Measurements from ENCODE around the gene NCK2. TPM values are rescaled to one million over a fixed set of nuclear protein-coding genes. Genes with fewer than 3 reads are reported as not detected.

Gene NCK2
- total RNA-seq, 1 experiment from 2014 or later, result 49.2 TPM

DNA sequence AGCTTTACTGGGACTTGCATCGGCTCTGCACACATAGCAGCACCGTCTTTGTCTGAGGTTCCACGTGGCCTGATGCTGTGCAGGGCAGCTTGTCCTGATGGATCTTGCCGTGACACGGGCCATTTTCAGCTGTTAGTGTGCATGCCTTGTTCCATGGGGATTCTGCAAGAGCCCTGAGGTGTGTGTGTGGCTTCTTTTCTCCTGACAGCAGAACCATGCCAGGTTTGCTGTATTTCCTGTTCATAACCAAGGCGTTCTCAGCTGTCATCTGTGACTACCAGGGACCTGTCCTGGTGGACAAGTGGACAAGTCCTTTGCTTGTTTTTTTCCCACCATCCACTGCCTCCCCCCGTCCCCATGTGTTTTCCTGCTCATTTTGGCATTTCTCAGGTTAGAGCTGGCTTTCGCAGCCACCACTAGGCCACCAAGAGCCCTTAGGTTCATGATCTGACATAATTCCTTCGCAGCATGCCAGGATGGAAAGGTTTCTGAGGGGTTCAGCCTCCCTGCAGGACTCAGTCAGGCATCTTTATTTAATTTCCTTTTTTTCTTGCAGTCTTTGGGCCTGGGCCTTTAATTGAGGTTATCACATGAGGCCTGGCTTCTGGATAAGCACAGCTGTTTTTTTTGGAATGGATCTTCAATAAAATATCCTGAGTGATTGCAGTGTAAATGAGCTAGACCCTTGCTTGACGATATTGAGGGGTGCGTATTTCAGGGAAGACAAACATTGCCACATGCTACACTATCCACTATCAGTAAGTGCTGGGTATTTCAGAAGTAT is 139.4 kb downstream of the NCK2 start:
- no peak overlapping the region for H2BK120ac ChIP-seq (ENCODE audit: low read depth, low read length, poor library complexity, severe bottlenecking)
- no peaks in the 10 kb centered on the region for H3K4me1 ChIP-seq (ENCODE audit: insufficient read depth, low read length)
- Mint-ChIP-seq H3K4me3 (no peak overlapping the region), H3K27ac (no peak overlapping the region), H3K4me1 (peaks cover 23 to 30% of the 10 kb centered on the region in 2 experiments), H3K9me3 (peaks cover 9 to 10% of the 10 kb centered on the region in 2 experiments), H3K27me3 (ENCODE audit: low read depth) (no peaks in the 10 kb centered on the region), H3K36me3 (ENCODE audit: insufficient read depth in 1 of 3, low read depth in 3 of 3) (peaks cover 12 to 37% (median 16%) of the 10 kb centered on the region in 3 experiments)
- no CpG with 5 or more reads among the region's 11 CpGs for WGBS (ENCODE audit: extremely low coverage, insufficient read length, low lambda C conversion rate)
- no peak overlapping the region for H3K9ac ChIP-seq (ENCODE audit: extremely low read depth, insufficient read length, low read length)
- H3K18ac ChIP-seq (ENCODE audit: insufficient read length, low read depth, low read length), result no peak overlapping the region
- H2BK20ac ChIP-seq (ENCODE audit: low read depth, low read length, poor library complexity, severe bottlenecking), result no peak overlapping the region
- H2BK15ac ChIP-seq (ENCODE audit: low read depth, low read length), result no peak overlapping the region
- H3K14ac ChIP-seq (ENCODE audit: insufficient read depth, low read length), result no peak overlapping the region
- no peaks in the 10 kb centered on the region for H3K23me2 ChIP-seq (ENCODE audit: insufficient read length, low read depth, low read length, poor library complexity, severe bottlenecking)
- H4K91ac ChIP-seq (ENCODE audit: insufficient read length, low read depth, low read length), result no peak overlapping the region
- no peak overlapping the region for H4K8ac ChIP-seq (replicated peaks; ENCODE audit: insufficient read length, low read depth, low read length)
- H3K27me3 ChIP-seq (ENCODE audit: insufficient read depth, low read length), result no peaks in the 10 kb centered on the region
- H3K4me2 ChIP-seq (ENCODE audit: insufficient read depth, insufficient read length, low read length), result no peak overlapping the region
- no peak overlapping the region for H3K56ac ChIP-seq (ENCODE audit: insufficient read length, low read depth, low read length)
- H3K4ac ChIP-seq (ENCODE audit: low read depth, low read length), result no peak overlapping the region
- DNase-seq, result no peak
- peaks cover 9% of the 10 kb centered on the region for H3K9me3 ChIP-seq (ENCODE audit: control insufficient read depth, low read depth, low read length)
- H3T11ph ChIP-seq (ENCODE audit: low read length), result no peak overlapping the region
- no peak overlapping the region for H2BK5ac ChIP-seq (ENCODE audit: insufficient read length, low read length)
- H3K23ac ChIP-seq (ENCODE audit: insufficient read length, low read depth, low read length), result no peak overlapping the region
- no peaks in the 10 kb centered on the region for H4K20me1 ChIP-seq (ENCODE audit: control insufficient read depth, insufficient read depth, insufficient read length)
- H2AK5ac ChIP-seq (ENCODE audit: insufficient read length, low read length), result no peak overlapping the region
- H3K79me1 ChIP-seq (ENCODE audit: insufficient read depth, low read depth, low read length, poor library complexity, severe bottlenecking), result no peaks in the 10 kb centered on the region
- H3K79me2 ChIP-seq (ENCODE audit: insufficient read depth, low read length), result peaks cover 6% of the 10 kb centered on the region; the same call in 1 of the 2 replicates
- no peak overlapping the region for H3K27ac ChIP-seq (ENCODE audit: insufficient read length, low read depth, low read length)
- no peak overlapping the region for H2BK12ac ChIP-seq (ENCODE audit: insufficient read length, low read depth, low read length)
- no peak overlapping the region for H2AFZ ChIP-seq (ENCODE audit: low read length)
- TF ChIP-seq CTCF (conservative IDR thresholded peaks at IDR 0.05), result no peak
- H4K5ac ChIP-seq (ENCODE audit: insufficient read length, low read depth, low read length), result no peak overlapping the region
